GM18951 (cell line): ENCODE results near the gene RCAN3.
"Not testable (repeated sequence)": the region's sequence is repeated elsewhere in the genome, so short reads cannot be mapped to it uniquely, and the experiment has no call there.

Source experiments
- POLR2A ChIP-seq: IDR thresholded peaks from 4 replicates; pipeline ENCODE4 v1.6.1; 2011; ENCODE audit warnings: mild to moderate bottlenecking; ENCODE audit not compliant: insufficient read length, insufficient read depth; ENCODE audit errors: extremely low read depth
- in situ Hi-C: fragments of 300-500 bp; cut with MboI; formaldehyde crosslinking; loops from one replicate; pipeline ENCODE4 v1.12.0; 2022; ENCODE audit warnings: low sequenced_read_pairs, mixed read lengths, inconsistent platforms; ENCODE audit not compliant: unreplicated experiment

Gene RCAN3

GRCh38 chr1:24513706-24514105, 11.1 kb downstream of the RCAN3 start:
- in situ Hi-C loops: no loop called here
- TF ChIP-seq POLR2A: no peak

- no peak for TF ChIP-seq POLR2A
- in situ Hi-C loops: no loop called here
Measured at GRCh38 chr1:24514946-24515345, 12.3 kb downstream of the RCAN3 start.

GRCh38 chr1:24515671-24516209, 13.1 kb downstream of the RCAN3 start:
- in situ Hi-C loops: not testable (repeated sequence)

DNA sequence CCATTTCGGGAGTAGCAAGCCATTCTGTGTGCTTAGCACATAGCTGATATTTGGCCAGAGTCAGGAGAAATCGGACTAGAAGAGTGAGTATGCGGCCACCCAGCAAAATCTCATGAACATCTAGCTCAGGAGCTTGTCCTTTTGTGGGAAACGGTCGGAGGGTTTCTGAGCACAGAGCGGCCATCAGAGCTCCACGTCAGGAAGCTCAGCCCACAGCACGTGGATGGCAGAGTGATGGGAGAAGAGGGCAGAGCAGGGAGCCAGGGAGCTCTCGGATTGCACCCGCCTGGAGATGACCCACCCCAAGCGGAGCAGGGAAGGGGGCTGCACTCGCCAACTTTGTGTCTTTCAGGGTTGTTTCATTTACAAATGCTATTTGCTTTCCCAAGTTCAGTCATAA, 13.9 kb downstream of the RCAN3 start:
- in situ Hi-C loops: no loop called here
- TF ChIP-seq POLR2A: no peak

- TF ChIP-seq POLR2A: no peak
- in situ Hi-C loops: no loop called here
Measured at GRCh38 chr1:24517898-24518297, 15.3 kb downstream of the RCAN3 start.

- in situ Hi-C loops: not testable (repeated sequence)
Measured at GRCh38 chr1:24520282-24520681, 17.6 kb downstream of the RCAN3 start.

- in situ Hi-C loops: no loop called here
- no peak for TF ChIP-seq POLR2A
Measured at GRCh38 chr1:24525606-24526005, 23.0 kb downstream of the RCAN3 start.

DNA sequence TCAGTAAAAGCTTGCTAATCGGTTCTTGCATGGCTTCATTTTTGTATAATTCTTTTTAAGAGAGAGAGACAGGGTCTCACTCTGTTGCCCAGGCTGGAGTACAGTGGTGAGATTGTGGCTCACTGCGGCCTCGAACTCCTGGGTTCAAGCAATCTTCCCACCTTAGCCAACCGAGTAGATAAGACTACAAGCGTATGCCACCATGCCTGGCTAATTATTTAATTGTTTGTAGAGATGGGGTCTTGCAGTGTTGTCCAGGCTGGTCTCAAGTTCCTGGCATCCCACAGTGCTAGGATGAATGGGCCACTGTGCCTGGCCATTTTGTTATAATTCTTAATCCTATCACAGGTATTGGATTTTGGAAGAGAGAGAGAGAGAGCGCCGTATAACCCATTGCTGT, 23.4 kb downstream of the RCAN3 start:
- no peak for TF ChIP-seq POLR2A
- in situ Hi-C loops: no loop called here

- in situ Hi-C loops: no loop called here
- no peak for TF ChIP-seq POLR2A
Measured at GRCh38 chr1:24526940-24527542, 24.4 kb downstream of the RCAN3 start.

DNA sequence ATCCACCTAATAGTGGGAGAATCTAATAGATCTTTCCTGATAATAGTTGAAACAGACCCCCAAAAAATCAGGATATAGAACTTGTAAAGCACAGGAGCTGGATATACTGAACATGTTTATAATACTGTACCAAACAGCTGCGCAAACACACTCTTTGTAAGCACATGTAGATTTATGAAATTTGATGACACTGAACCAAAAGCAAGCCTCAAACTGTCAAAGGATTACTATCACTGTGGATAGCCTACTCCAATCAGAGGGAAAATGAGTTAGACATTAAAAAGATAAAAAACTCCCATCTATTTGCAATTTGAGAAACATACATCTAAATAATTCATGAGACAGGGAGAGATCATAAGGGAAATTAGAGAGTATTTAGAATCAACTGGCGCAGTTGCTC, 26.1 kb downstream of the RCAN3 start:
- no peak for TF ChIP-seq POLR2A
- in situ Hi-C loops: no loop called here

- in situ Hi-C loops: not testable (repeated sequence)
Measured at GRCh38 chr1:24529292-24529691, 26.7 kb downstream of the RCAN3 start.

DNA sequence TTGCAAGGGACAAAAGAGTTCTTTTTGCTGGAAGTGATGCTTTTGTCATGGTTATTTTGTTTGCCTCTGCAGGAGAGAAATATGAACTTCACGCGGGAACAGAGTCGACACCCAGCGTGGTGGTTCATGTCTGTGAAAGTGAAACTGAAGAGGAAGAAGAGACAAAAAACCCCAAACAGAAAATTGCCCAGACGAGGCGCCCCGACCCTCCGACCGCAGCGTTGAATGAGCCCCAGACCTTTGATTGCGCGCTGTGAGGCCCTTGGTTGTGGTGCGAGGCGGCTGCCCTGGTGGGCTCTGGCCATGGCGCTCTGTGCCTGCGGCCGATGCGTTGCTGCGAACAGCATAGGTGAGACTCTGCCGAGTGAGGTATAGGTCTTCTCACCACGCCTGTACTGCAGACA, 32.4 kb downstream of the RCAN3 start:
- in situ Hi-C loops: no loop called here
- no peak for TF ChIP-seq POLR2A

GRCh38 chr1:24535778-24536177, 33.1 kb downstream of the RCAN3 start:
- TF ChIP-seq POLR2A: no peak
- in situ Hi-C loops: no loop called here

- TF ChIP-seq POLR2A: no peak
- in situ Hi-C loops: no loop called here
Measured at GRCh38 chr1:24536391-24536840, 33.8 kb downstream of the RCAN3 start.
